OCI-LY7 (cell line): ENCODE measurements around the gene MARK4. TPM values are rescaled to one million over a fixed set of nuclear protein-coding genes. Genes with fewer than 3 reads are reported as not detected.

Experiments
- BruUV-seq: library from RNA; stranded (reverse); fragments of 400-500 nt; replicated peaks from 2 replicates; lab custom pipeline; 2021; lab: Mats Ljungman, UMichigan
- CTCF ChIA-PET: fragments of 300-600 bp; sonication (Branson Sonifier 250); formaldehyde crosslinking; loops from one replicate; lab custom pipeline; 2022; ENCODE audit warnings: antibody characterized with exemption; ENCODE audit not compliant: unreplicated experiment; lab: Charles Lee
- POLR2A ChIA-PET: fragments of 300-600 bp; sonication (Branson Sonifier 250); formaldehyde crosslinking; loops from one replicate; lab custom pipeline; 2022; ENCODE audit warnings: antibody characterized with exemption; lab: Charles Lee
- DNase-seq: peaks from one replicate; pipeline ENCODE4 v3.0.0-alpha.2; 2015; ENCODE audit warnings: low spot score
- H2AFZ ChIP-seq: fragments of 200-600 bp; sonication (generic), shearing (Covaris generic); 2 replicates; pipeline ENCODE4 v1.6.1; 2014; ENCODE audit warnings: mild to moderate bottlenecking, antibody characterized with exemption, low read length, moderate library complexity
- H3K27ac ChIP-seq: fragments of 200-600 bp; sonication (generic); 2 replicates; pipeline ENCODE4 v1.5.1; 2014; ENCODE audit warnings: mixed run types, low read depth, mild to moderate bottlenecking, moderate library complexity, low read length, inconsistent platforms; ENCODE audit not compliant: poor library complexity, severe bottlenecking
- H3K36me3 ChIP-seq: fragments of 200-600 bp; sonication (generic); 2 replicates; pipeline ENCODE4 v1.6.1; 2014; ENCODE audit warnings: mild to moderate bottlenecking, antibody characterized with exemption, low read length, moderate library complexity, mixed read lengths; ENCODE audit not compliant: insufficient read depth
- H3K4me1 ChIP-seq: fragments of 200-600 bp; sonication (generic); 2 replicates; pipeline ENCODE4 v1.5.1; 2014; ENCODE audit warnings: mild to moderate bottlenecking, low read length; ENCODE audit not compliant: insufficient read depth, poor library complexity, severe bottlenecking
- H3K4me2 ChIP-seq: fragments of 200-600 bp; sonication (generic); 2 replicates; pipeline ENCODE4 v1.6.1; 2014; ENCODE audit warnings: mild to moderate bottlenecking, low read length
- H3K4me3 ChIP-seq: fragments of 200-600 bp; sonication (generic); 2 replicates; pipeline ENCODE4 v1.5.1; 2014; ENCODE audit warnings: mild to moderate bottlenecking, low read depth, low read length; ENCODE audit not compliant: poor library complexity, severe bottlenecking
- H3K79me2 ChIP-seq: fragments of 200-600 bp; sonication (generic); 2 replicates; pipeline ENCODE4 v1.6.1; 2016; ENCODE audit warnings: low read depth, mild to moderate bottlenecking, low read length, moderate library complexity, mixed read lengths; ENCODE audit not compliant: insufficient read depth
- H3K9me2 ChIP-seq: fragments of 200-600 bp; sonication (generic); 2 replicates; pipeline ENCODE4 v1.6.1; 2016; ENCODE audit warnings: mild to moderate bottlenecking, low read length, mixed read lengths; ENCODE audit not compliant: insufficient read depth
- H3K9me3 ChIP-seq: fragments of 200-600 bp; sonication (generic); 2 replicates; pipeline ENCODE4 v1.6.1; 2014; ENCODE audit warnings: mild to moderate bottlenecking, mixed run types, low read length, mixed read lengths
- H4K20me1 ChIP-seq: fragments of 200-600 bp; sonication (generic); 2 replicates; pipeline ENCODE4 v1.6.1; 2014; ENCODE audit warnings: mild to moderate bottlenecking, antibody characterized with exemption, low read length, moderate library complexity, mixed read lengths; ENCODE audit not compliant: insufficient read depth
- EZH2phosphoT487 ChIP-seq: fragments of 200-600 bp; sonication (generic); IDR thresholded peaks from 2 replicates; pipeline ENCODE4 v1.6.1; 2018; ENCODE audit warnings: low read depth, borderline replicate concordance, mild to moderate bottlenecking, mixed run types, antibody characterized with exemption, low read length, moderate library complexity, mixed read lengths
- intact Hi-C: fragments of 100-400 bp; cut with micrococcal nuclease; formaldehyde crosslinking; loops from one replicate; pipeline ENCODE4 v1.10.0; 2022; ENCODE audit not compliant: unreplicated experiment
- total RNA-seq, 2 experiments: library from RNA; depleted of rRNA in 1 of 2; stranded (reverse); fragments of >200 nt in 1 of 2; shearing (Covaris generic) in 1 of 2; gene quantifications; 2 replicates each; pipeline ENCODE4 v1.2.3, GENCODE V29; 2014 to 2022
- TF ChIP-seq, protein P1 (sequence below): fragments of 200-600 bp; sonication (generic); conservative IDR thresholded peaks from 2 replicates; pipeline ENCODE4 v1.5.1; 2014; ENCODE audit warnings: mild to moderate bottlenecking, antibody characterized with exemption, low read length, moderate library complexity, mixed read lengths

MARK4 gene
- total RNA-seq, 2 experiments from 2014 or later, result 14.2 to 24.5 TPM

DNA sequence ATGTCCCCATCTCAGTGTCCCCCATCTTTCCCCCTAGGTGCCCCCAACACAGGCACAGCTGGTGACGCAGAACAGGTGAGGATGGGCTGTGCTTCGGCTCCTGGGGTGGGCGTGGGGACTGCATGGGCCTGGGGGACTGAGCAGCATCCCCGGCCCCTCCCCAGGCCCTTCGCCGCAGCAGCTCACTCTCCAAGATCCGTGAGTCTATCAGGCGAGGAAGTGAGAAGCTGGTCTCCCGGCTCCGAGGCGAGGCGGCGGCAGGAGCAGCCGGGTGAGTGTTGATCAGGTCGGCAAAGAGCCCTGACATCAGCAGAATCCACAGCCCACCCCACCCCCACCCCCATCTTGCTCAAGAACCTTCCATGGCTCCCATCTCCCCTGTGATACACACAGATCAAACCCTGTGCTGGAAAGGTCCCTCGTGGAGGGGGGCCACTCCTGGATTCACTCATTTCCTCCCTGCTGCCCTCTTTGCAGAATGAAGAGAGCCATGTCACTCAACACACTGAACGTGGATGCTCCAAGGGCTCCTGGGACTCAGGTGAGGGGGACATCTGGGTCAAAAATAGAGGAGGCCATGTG, 99.5 kb downstream of the MARK4 start:
- no peak for DNase-seq
- H2AFZ ChIP-seq, result no peak overlapping the region
- BruUV-seq, result no TSS peak
- ChIA-PET POLR2A (no interaction called here), CTCF (no interaction called here)
- no peaks in the 10 kb centered on the region for H3K9me2 ChIP-seq
- no peak overlapping the region for H3K4me2 ChIP-seq
- TF ChIP-seq EZH2phosphoT487, result no peak
- TF ChIP-seq, protein P1, sequence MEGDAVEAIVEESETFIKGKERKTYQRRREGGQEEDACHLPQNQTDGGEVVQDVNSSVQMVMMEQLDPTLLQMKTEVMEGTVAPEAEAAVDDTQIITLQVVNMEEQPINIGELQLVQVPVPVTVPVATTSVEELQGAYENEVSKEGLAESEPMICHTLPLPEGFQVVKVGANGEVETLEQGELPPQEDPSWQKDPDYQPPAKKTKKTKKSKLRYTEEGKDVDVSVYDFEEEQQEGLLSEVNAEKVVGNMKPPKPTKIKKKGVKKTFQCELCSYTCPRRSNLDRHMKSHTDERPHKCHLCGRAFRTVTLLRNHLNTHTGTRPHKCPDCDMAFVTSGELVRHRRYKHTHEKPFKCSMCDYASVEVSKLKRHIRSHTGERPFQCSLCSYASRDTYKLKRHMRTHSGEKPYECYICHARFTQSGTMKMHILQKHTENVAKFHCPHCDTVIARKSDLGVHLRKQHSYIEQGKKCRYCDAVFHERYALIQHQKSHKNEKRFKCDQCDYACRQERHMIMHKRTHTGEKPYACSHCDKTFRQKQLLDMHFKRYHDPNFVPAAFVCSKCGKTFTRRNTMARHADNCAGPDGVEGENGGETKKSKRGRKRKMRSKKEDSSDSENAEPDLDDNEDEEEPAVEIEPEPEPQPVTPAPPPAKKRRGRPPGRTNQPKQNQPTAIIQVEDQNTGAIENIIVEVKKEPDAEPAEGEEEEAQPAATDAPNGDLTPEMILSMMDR, result no peak
- no peaks in the 10 kb centered on the region for H4K20me1 ChIP-seq
- intact Hi-C loops, result no loop called here
- no peaks in the 10 kb centered on the region for H3K9me3 ChIP-seq
- no peaks in the 10 kb centered on the region for H3K4me1 ChIP-seq
- no peak overlapping the region for H3K27ac ChIP-seq
- H3K4me3 ChIP-seq, result no peak overlapping the region
- H3K79me2 ChIP-seq, result no peaks in the 10 kb centered on the region
- peaks cover 9% of the 10 kb centered on the region for H3K36me3 ChIP-seq

DNA sequence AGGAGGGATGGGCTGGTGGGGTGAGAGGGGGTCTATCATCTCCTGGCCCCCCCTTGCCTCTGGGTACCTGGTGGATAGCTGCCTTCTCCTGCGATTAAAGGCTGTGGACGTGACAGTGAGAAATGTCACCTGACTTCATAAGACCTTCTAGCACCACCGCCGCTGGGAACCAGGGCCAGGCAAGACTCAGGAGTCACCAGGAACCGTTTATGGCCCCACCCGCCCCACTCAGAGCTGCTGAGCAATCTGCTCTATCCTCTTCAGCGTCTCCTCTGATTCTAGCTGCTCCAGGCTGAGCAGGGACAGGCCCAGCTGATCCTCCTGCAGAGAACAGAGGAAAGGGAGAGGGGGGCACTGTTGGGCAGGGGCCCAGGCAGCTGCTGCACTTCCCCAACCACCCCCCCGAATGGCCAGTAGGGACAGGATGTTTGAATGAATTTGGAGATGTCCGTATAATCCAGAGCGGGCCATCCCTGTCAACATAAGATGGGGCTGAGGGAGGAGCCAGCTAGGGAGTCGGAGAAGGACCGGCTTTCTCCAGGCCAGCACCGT, 100.4 kb downstream of the MARK4 start:
- POLR2A ChIA-PET, result no interaction called here
- CTCF ChIA-PET, result no interaction called here
- no peak for TF ChIP-seq EZH2phosphoT487
- TF ChIP-seq, protein P1, result no peak
- H3K4me3 ChIP-seq, result no peak overlapping the region
- no peaks in the 10 kb centered on the region for H3K9me2 ChIP-seq
- no peaks in the 10 kb centered on the region for H3K4me1 ChIP-seq
- no peaks in the 10 kb centered on the region for H3K9me3 ChIP-seq
- H3K79me2 ChIP-seq, result no peaks in the 10 kb centered on the region
- no peak for DNase-seq
- H3K4me2 ChIP-seq, result no peak overlapping the region
- no peak overlapping the region for H3K27ac ChIP-seq
- no TSS peak for BruUV-seq
- H4K20me1 ChIP-seq, result no peaks in the 10 kb centered on the region
- no peak overlapping the region for H2AFZ ChIP-seq
- H3K36me3 ChIP-seq, result peaks cover 13% of the 10 kb centered on the region
- intact Hi-C loops, result no loop called here

DNA sequence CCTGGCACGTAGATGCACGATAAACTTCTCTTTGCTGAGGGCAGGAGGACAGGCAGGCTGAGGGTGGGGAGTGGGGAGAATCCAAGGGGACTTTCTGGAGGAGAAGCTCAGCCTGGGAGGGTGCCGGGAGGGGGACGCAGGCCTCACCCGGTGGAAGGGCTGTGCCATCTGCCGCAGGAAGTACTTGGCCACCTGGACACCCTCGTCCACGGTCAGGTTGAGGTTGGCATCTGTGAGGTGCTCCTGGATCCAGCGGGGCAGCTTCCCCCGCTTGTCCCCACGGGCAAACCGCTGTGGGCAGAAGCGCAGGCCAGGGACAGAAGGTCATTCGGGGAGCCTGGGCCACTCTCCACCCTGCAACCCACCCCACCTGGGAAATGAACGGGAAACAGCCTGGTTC, 101.0 kb downstream of the MARK4 start:
- no peak for DNase-seq
- H3K4me1 ChIP-seq, result no peaks in the 10 kb centered on the region
- TF ChIP-seq EZH2phosphoT487, result no peak
- TF ChIP-seq, protein P1, result no peak
- peaks cover 13% of the 10 kb centered on the region for H3K36me3 ChIP-seq
- H3K4me2 ChIP-seq, result no peak overlapping the region
- no peaks in the 10 kb centered on the region for H3K9me2 ChIP-seq
- intact Hi-C loops, result no loop called here
- H2AFZ ChIP-seq, result no peak overlapping the region
- H4K20me1 ChIP-seq, result no peaks in the 10 kb centered on the region
- no peaks in the 10 kb centered on the region for H3K9me3 ChIP-seq
- POLR2A ChIA-PET, result interaction anchor here (0.7 kb wide), 1 partner anchor 240 kb away, joined by 3 read pairs; no protein-coding TSS in a partner anchor
- no TSS peak for BruUV-seq
- no peak overlapping the region for H3K27ac ChIP-seq
- CTCF ChIA-PET, result no interaction called here
- H3K79me2 ChIP-seq, result no peaks in the 10 kb centered on the region
- H3K4me3 ChIP-seq, result no peak overlapping the region
